CD14-positive monocyte (primary cell): ENCODE results near the gene R3HDM2. TPM values are rescaled to one million over a fixed set of nuclear protein-coding genes. Genes with fewer than 3 reads are reported as not detected.
A peak's percentile ranks its signal among the peaks of the same experiment; 100 is the strongest.

Source experiments
- DNase-seq, 3 donors: peaks; one replicate each; pipeline ENCODE4 v3.0.0-alpha.2; 2011 to 2022
- H2AFZ ChIP-seq: 2 replicates; pipeline ENCODE4 v1.6.0; 2012; ENCODE audit warnings: mild to moderate bottlenecking, low read depth, low read length, inconsistent platforms; ENCODE audit not compliant: insufficient read depth, poor library complexity, severe bottlenecking
- H3K27ac ChIP-seq, 2 donors: 1 replicate in 1 of 2; 2 replicates in 1 of 2; pipeline ENCODE4 v1.5.1; 2012 to 2013; ENCODE audit warnings: low read length in 2 of 2, control low read depth in 1 of 2, inconsistent platforms in 1 of 2, low read depth in 1 of 2, mild to moderate bottlenecking in 1 of 2
- H3K27me3 ChIP-seq, 2 donors: one replicate each; pipeline versions ENCODE4 v1.6.0 to v1.6.1; 2011 to 2013; ENCODE audit warnings: low read length in 2 of 2; ENCODE audit not compliant: control insufficient read depth in 2 of 2, insufficient read depth in 2 of 2
- H3K36me3 ChIP-seq, 2 donors: replicated peaks in 1 of 2; 1 replicate in 1 of 2; 2 replicates in 1 of 2; pipeline versions ENCODE4 v1.5.1 to v1.6.1; 2012 to 2013; ENCODE audit warnings: low read length in 2 of 2, control low read depth in 1 of 2, inconsistent platforms in 1 of 2, mild to moderate bottlenecking in 1 of 2; ENCODE audit not compliant: insufficient read depth in 2 of 2, control insufficient read depth in 1 of 2
- H3K4me1 ChIP-seq, 2 donors: 1 replicate in 1 of 2; 2 replicates in 1 of 2; pipeline versions ENCODE4 v1.5.1 to v1.6.1; 2012 to 2013; ENCODE audit warnings: low read length in 2 of 2, control low read depth in 1 of 2, inconsistent platforms in 1 of 2, mild to moderate bottlenecking in 1 of 2, moderate library complexity in 1 of 2; ENCODE audit not compliant: insufficient read depth in 2 of 2, control insufficient read depth in 1 of 2
- H3K4me2 ChIP-seq: replicated peaks from 2 replicates; pipeline ENCODE3; 2012; ENCODE audit warnings: low read length, moderate library complexity, mild to moderate bottlenecking; ENCODE audit not compliant: poor library complexity, severe bottlenecking; ENCODE audit errors: extremely low read depth
- H3K4me3 ChIP-seq, 3 experiments: fragments of 200-600 bp in 1 of 3; sonication (generic) in 1 of 3; replicated peaks in 1 of 3; 1 replicate in 2 of 3; 2 replicates in 1 of 3; pipeline ENCODE4 v1.5.1; 2011 to 2013; ENCODE audit warnings: low read length in 3 of 3, mild to moderate bottlenecking in 3 of 3, control low read depth in 2 of 3, low read depth in 2 of 3, inconsistent platforms in 1 of 3, moderate library complexity in 1 of 3
- H3K79me2 ChIP-seq: 2 replicates; pipeline ENCODE4 v1.6.0; 2012; ENCODE audit warnings: mild to moderate bottlenecking, control low read depth, inconsistent platforms, low read length, moderate library complexity; ENCODE audit not compliant: insufficient read depth
- H3K9ac ChIP-seq: 2 replicates; pipeline ENCODE4 v1.6.0; 2017; ENCODE audit warnings: low read length, mild to moderate bottlenecking; ENCODE audit not compliant: insufficient read depth, poor library complexity, severe bottlenecking
- H3K9me3 ChIP-seq, 2 donors: replicated peaks in 1 of 2; 1 replicate in 1 of 2; 2 replicates in 1 of 2; pipeline versions ENCODE4 v1.5.1 to v1.6.1; 2012 to 2013; ENCODE audit warnings: low read length in 2 of 2, control low read depth in 1 of 2; ENCODE audit not compliant: control insufficient read depth in 1 of 2, insufficient read depth in 1 of 2
- H4K20me1 ChIP-seq: 2 replicates; pipeline ENCODE4 v1.6.0; 2012; ENCODE audit warnings: mild to moderate bottlenecking, low read length, control low read depth, moderate library complexity; ENCODE audit not compliant: insufficient read depth
- H3K27ac Mint-ChIP-seq, 7 donors: one replicate each; pipeline ENCODE4 v1.8.0; 2020; ENCODE audit warnings: mild to moderate bottlenecking in 7 of 7, mixed read lengths in 7 of 7, moderate library complexity in 6 of 7, inconsistent platforms in 2 of 7
- H3K27me3 Mint-ChIP-seq, 3 donors: one replicate each; pipeline ENCODE4 v1.8.0; 2021 to 2022; ENCODE audit warnings: low read depth in 3 of 3, mild to moderate bottlenecking in 3 of 3, mixed read lengths in 3 of 3, moderate library complexity in 3 of 3, inconsistent platforms in 1 of 3
- H3K36me3 Mint-ChIP-seq, 2 donors: one replicate each; pipeline ENCODE4 v1.8.0; 2020; ENCODE audit warnings: mixed read lengths in 2 of 2, inconsistent platforms in 1 of 2, mild to moderate bottlenecking in 1 of 2
- H3K4me1 Mint-ChIP-seq: one replicate; pipeline ENCODE4 v1.8.0; 2020; ENCODE audit warnings: mild to moderate bottlenecking, mixed read lengths
- H3K4me3 Mint-ChIP-seq, 2 donors: one replicate each; pipeline ENCODE4 v1.8.0; 2020; ENCODE audit warnings: mild to moderate bottlenecking in 2 of 2, mixed read lengths in 2 of 2, moderate library complexity in 1 of 2
- H3K9me3 Mint-ChIP-seq, 7 donors: one replicate each; pipeline ENCODE4 v1.8.0; 2020 to 2022; ENCODE audit warnings: mixed read lengths in 7 of 7, mild to moderate bottlenecking in 6 of 7, moderate library complexity in 6 of 7, inconsistent platforms in 2 of 7
- WGBS: methylation state at CpG from one replicate; pipeline ENCODE4 v1.1.5; 2013; ENCODE audit warnings: missing lambda C conversion rate; ENCODE audit not compliant: insufficient coverage; 5-methylcytosine and 5-hydroxymethylcytosine counted together
- intact Hi-C, 2 donors: fragments of 100-400 bp; cut with micrococcal nuclease; formaldehyde crosslinking; loops; one replicate each; pipeline versions ENCODE4 v1.15.0 to v1.15.1; 2023
- polyA plus RNA-seq, 3 donors: library from polyadenylated mRNA; depleted of rRNA in 1 of 3; unstranded in 2 of 3; stranded (reverse) in 1 of 3; fragments of 300-500 nt in 2 of 3; fragments of >200 nt in 1 of 3; fragmentation: Illumina TruSeq in 2 of 3; gene quantifications; 1 replicate in 2 of 3; 2 replicates in 1 of 3; pipeline ENCODE4 v1.2.3, GENCODE V29; 2012 to 2021
- TF ChIP-seq, protein P1 (sequence below): fragments of 200-600 bp; IDR thresholded peaks from one replicate; pipeline ENCODE4 v1.8.0; 2022; ENCODE audit warnings: antibody characterized with exemption, mild to moderate bottlenecking

R3HDM2 gene
- polyA plus RNA-seq, 3 donors, result 4.2 to 69.4 (median 7.3) TPM

DNA sequence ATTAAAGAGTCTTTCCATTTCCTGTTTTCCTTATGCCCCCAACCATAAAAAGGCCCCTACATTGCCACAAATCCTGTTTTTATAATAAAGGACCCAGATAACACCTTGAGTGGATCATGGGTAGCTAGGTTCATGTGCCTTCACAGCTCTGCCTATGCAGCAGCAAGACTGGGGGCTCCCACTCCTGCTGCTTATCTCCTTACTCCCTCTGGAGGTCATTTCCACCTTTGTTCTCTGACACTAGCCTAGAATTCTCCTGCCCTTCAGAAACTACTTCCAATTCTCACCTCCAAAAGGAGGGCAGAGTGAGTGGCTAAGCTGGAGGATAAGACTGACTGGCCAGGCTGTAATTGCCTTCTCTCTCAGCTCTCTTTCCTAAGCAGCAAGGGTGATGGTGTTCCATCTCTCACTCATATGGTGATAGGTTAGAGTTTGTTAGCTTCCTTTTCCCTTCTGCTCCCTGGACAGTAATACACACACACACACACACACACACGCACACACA, 159.8 kb downstream of the R3HDM2 start:
- TF ChIP-seq, protein P1, sequence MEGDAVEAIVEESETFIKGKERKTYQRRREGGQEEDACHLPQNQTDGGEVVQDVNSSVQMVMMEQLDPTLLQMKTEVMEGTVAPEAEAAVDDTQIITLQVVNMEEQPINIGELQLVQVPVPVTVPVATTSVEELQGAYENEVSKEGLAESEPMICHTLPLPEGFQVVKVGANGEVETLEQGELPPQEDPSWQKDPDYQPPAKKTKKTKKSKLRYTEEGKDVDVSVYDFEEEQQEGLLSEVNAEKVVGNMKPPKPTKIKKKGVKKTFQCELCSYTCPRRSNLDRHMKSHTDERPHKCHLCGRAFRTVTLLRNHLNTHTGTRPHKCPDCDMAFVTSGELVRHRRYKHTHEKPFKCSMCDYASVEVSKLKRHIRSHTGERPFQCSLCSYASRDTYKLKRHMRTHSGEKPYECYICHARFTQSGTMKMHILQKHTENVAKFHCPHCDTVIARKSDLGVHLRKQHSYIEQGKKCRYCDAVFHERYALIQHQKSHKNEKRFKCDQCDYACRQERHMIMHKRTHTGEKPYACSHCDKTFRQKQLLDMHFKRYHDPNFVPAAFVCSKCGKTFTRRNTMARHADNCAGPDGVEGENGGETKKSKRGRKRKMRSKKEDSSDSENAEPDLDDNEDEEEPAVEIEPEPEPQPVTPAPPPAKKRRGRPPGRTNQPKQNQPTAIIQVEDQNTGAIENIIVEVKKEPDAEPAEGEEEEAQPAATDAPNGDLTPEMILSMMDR, result no peak
- peaks cover 81 to 95% of the 10 kb centered on the region in 2 donors for H3K36me3 Mint-ChIP-seq
- no peak for DNase-seq
- H3K27me3 ChIP-seq, result no peaks in the 10 kb centered on the region
- no peak overlapping the region for H3K27ac ChIP-seq
- peak overlapping the region in 1 of 7 donors; percentile 53 for H3K27ac Mint-ChIP-seq
- no peak overlapping the region for H2AFZ ChIP-seq
- peaks cover 64 to 94% of the 10 kb centered on the region in 2 donors for H3K36me3 ChIP-seq
- no peak overlapping the region for H3K4me3 ChIP-seq
- peaks cover 13% of the 10 kb centered on the region for H3K4me1 Mint-ChIP-seq
- peaks cover 8 to 11% of the 10 kb centered on the region in 2 donors for H3K4me1 ChIP-seq
- no peaks in the 10 kb centered on the region for H3K79me2 ChIP-seq
- no peak overlapping the region for H3K4me3 Mint-ChIP-seq
- no peak overlapping the region for H3K4me2 ChIP-seq
- H3K9me3 ChIP-seq, result no peaks in the 10 kb centered on the region
- H3K9ac ChIP-seq, result no peak overlapping the region
- intact Hi-C loops, result no loop called here
- H4K20me1 ChIP-seq, result no peaks in the 10 kb centered on the region
- no CpG with 5 or more reads among the region's 1 CpG for WGBS
- H3K27me3 Mint-ChIP-seq, result no peaks in the 10 kb centered on the region
- no peaks in the 10 kb centered on the region for H3K9me3 Mint-ChIP-seq

DNA sequence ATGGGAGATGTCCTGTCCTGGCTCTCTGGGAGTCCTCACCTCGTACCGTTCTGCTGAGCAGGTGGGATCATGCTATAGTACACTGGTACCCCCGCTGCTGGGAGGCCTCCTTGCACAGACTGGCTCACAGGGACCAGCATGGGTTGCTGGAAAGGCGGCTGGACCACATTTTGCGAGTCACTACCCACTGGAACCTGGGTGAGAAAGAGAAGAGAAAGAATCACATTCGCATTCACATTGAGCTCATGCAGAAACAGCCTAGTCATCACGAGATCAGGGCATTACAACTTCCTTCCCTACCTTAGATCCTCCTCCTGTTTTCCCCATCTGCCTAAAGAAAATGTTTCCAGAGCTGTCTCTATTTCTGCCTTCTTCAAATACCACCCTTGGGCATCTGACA, 162.6 kb downstream of the R3HDM2 start:
- no peaks in the 10 kb centered on the region for H3K9me3 ChIP-seq
- H3K4me3 ChIP-seq, result no peak overlapping the region
- H4K20me1 ChIP-seq, result no peaks in the 10 kb centered on the region
- H3K9ac ChIP-seq, result no peak overlapping the region
- 59% methylated on average over 4 of the region's 7 CpGs for WGBS
- Mint-ChIP-seq H3K27ac (peak overlapping the region; percentile 24 to 91 (median 86)), H3K9me3 (peaks cover 0 to 2% (median 0%) of the 10 kb centered on the region in 7 donors), H3K36me3 (peaks cover 70 to 87% of the 10 kb centered on the region in 2 donors), H3K4me3 (peak overlapping the region in 1 of 2 donors; percentile 55), H3K4me1 (peaks cover 15% of the 10 kb centered on the region), H3K27me3 (no peaks in the 10 kb centered on the region)
- TF ChIP-seq, protein P1, result no peak
- peaks cover 56 to 87% of the 10 kb centered on the region in 2 donors for H3K36me3 ChIP-seq
- H3K79me2 ChIP-seq, result no peaks in the 10 kb centered on the region
- intact Hi-C loops, result no loop called here
- H3K27me3 ChIP-seq, result no peaks in the 10 kb centered on the region
- H3K4me1 ChIP-seq, result peaks cover 8 to 11% of the 10 kb centered on the region in 2 donors
- H3K27ac ChIP-seq, result peak overlapping the region; percentile 41 to 63
- no peak overlapping the region for H3K4me2 ChIP-seq
- no peak for DNase-seq
- H2AFZ ChIP-seq, result no peak overlapping the region
